ENCODE results near the gene PLAAT5.

PLAAT5 gene

DNA sequence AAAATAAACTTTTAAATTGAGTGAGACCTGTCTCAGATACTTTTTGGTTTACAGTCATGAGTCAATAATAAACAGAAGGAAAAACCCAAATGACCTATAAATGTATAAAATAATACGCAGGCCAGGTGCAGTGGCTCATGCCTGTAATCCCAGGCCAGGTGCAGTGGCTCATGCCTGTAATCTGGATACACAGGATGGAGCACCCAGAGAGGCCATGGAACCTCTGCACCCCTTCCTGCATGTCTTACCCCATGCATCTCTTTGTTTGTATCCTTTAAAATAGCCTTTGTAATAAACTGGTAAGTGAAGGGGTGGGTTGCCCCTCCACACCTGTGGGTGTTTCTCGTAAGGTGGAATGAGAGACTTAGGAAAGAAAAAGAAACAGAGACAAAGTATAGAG is 36.7 kb upstream of the PLAAT5 start:
- no peak overlapping the region for H3K27ac ChIP-seq
- no peak for DNase-seq
- intact Hi-C loops (cut with DNase I; ENCODE audit: low total_unique reads): no loop called here
- H3K9me3 ChIP-seq: peaks cover 0 to 4% (median 0%) of the 10 kb centered on the region in 3 donors
- TF ChIP-seq, protein P1, sequence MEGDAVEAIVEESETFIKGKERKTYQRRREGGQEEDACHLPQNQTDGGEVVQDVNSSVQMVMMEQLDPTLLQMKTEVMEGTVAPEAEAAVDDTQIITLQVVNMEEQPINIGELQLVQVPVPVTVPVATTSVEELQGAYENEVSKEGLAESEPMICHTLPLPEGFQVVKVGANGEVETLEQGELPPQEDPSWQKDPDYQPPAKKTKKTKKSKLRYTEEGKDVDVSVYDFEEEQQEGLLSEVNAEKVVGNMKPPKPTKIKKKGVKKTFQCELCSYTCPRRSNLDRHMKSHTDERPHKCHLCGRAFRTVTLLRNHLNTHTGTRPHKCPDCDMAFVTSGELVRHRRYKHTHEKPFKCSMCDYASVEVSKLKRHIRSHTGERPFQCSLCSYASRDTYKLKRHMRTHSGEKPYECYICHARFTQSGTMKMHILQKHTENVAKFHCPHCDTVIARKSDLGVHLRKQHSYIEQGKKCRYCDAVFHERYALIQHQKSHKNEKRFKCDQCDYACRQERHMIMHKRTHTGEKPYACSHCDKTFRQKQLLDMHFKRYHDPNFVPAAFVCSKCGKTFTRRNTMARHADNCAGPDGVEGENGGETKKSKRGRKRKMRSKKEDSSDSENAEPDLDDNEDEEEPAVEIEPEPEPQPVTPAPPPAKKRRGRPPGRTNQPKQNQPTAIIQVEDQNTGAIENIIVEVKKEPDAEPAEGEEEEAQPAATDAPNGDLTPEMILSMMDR (IDR thresholded peaks at IDR 0.05): no peak
- H3K4me1 ChIP-seq: peaks cover 0 to 13% (median 10%) of the 10 kb centered on the region in 4 donors
- peaks cover 0 to 2% of the 10 kb centered on the region in 2 donors for H3K27me3 ChIP-seq
- H3K4me3 ChIP-seq: no peak overlapping the region
- no peaks in the 10 kb centered on the region for H3K36me3 ChIP-seq

DNA sequence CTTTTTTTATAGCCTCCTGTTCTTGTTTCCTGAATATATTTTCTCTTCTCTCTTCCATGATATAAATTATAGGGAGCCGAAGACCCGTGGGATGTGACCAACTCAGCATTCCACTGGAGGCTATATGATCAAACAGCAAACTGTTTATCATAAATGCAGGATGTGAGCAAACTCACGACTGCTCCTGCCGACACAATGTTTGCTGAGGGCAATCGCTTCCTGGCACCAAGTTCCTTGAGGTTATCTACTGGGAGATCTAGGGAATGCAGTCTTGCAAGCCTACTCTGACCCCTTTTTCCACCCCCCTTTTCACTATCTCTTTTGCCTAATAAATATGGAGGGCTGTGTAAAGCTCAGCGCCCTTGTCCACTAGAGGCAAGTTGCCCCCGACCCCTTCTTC is 32.2 kb upstream of the PLAAT5 start:
- H3K36me3 ChIP-seq: no peaks in the 10 kb centered on the region
- DNase-seq: no peak
- TF ChIP-seq, protein P1 (IDR thresholded peaks at IDR 0.05): no peak
- H3K4me1 ChIP-seq: no peaks in the 10 kb centered on the region
- H3K9me3 ChIP-seq: peaks cover 0 to 4% (median 0%) of the 10 kb centered on the region in 3 donors
- peaks cover 0 to 2% of the 10 kb centered on the region in 2 donors for H3K27me3 ChIP-seq
- H3K4me3 ChIP-seq: no peak overlapping the region
- intact Hi-C loops (cut with DNase I; ENCODE audit: low total_unique reads): no loop called here
- H3K27ac ChIP-seq: no peak overlapping the region

DNA sequence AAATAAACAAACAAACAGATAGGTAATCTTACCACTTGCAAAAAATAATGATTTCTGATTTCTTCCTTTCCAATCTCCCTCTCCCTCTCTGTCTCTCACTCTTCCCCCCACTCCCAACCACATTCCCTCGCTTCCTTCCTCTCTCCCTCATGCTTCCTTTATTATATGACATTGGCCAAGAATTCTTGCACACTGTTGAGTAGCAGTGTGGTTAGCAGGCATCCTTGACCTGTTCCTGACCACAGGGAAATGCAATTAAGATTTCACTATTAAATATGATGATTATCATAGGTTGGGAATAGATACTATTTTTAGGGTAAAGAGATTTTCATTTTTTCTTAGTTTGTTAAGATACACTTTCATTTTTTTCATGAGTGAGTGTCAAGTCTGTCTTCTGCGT is 30.9 kb upstream of the PLAAT5 start:
- no peak for DNase-seq
- intact Hi-C loops (cut with DNase I; ENCODE audit: low total_unique reads): no loop called here
- Histone ChIP-seq H3K4me3 (no peak overlapping the region), H3K27me3 (peaks cover 0 to 2% of the 10 kb centered on the region in 2 donors), H3K9me3 (peaks cover 0 to 4% (median 0%) of the 10 kb centered on the region in 3 donors), H3K4me1 (no peaks in the 10 kb centered on the region), H3K27ac (no peak overlapping the region), H3K36me3 (no peaks in the 10 kb centered on the region)
- TF ChIP-seq, protein P1 (IDR thresholded peaks at IDR 0.05): no peak

DNA sequence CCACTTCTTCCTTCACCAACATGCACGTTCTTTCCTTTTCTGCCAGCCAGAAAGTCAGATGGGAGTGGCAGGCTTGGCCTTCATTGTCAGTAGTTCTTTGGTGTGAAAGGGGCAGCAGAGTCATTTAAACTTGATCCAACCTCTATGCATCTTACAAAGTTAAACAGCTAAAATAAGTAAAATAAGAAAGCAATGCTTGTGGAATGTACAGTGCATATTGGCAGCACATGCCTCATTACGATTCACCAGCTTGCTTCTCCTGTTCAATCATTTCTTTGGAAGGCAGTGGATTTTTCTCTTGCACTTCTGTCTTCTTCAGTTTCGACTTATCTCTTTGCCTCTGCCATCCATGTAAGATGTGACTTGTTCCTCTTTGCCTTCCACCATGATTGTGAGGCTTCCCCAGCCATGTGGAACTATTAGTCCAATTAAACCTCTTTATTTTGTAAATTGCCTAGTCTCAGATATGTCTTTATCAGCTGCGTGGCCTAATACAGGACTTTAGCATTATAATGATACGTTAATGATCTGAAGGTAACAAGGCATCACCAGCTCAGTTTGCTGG is 29.7 kb upstream of the PLAAT5 start:
- H3K27ac ChIP-seq: no peak overlapping the region
- intact Hi-C loops (cut with DNase I; ENCODE audit: low total_unique reads): no loop called here

DNA sequence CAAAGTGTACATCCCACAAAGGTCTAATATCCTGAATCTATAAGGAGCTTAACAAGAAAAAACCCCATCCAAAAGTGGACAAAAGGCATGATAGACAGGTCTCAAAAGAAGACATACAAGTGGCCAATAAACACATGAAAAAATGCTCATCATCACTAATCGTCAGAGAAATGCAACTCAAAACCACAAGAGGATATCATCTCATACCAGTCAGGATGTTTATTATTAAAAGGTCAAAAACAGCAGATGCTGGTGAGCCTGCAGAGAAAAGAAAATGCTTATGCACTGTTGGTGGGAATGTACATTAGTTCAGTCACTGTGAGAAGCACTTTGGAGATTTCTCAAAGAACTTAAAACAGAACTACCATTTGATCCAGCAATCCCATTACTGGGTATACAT is 27.6 kb upstream of the PLAAT5 start:
- H3K4me1 ChIP-seq: no peaks in the 10 kb centered on the region
- TF ChIP-seq, protein P1 (IDR thresholded peaks at IDR 0.05): no peak
- intact Hi-C loops (cut with DNase I; ENCODE audit: low total_unique reads): no loop called here
- H3K4me3 ChIP-seq: no peak overlapping the region
- H3K27me3 ChIP-seq: no peaks in the 10 kb centered on the region
- DNase-seq: no peak
- H3K27ac ChIP-seq: no peak overlapping the region
- H3K9me3 ChIP-seq: peaks cover 0 to 4% (median 0%) of the 10 kb centered on the region in 3 donors
- no peaks in the 10 kb centered on the region for H3K36me3 ChIP-seq

More for the DNA sequence above, 29.7 kb upstream of the PLAAT5 start:
- no peaks in the 10 kb centered on the region for H3K4me1 ChIP-seq
- DNase-seq: no peak
- H3K4me3 ChIP-seq: no peak overlapping the region
- peaks cover 0 to 4% (median 0%) of the 10 kb centered on the region in 3 donors for H3K9me3 ChIP-seq
- H3K36me3 ChIP-seq: no peaks in the 10 kb centered on the region
- H3K27me3 ChIP-seq: peaks cover 0 to 2% of the 10 kb centered on the region in 2 donors
- TF ChIP-seq, protein P1 (IDR thresholded peaks at IDR 0.05): no peak

DNA sequence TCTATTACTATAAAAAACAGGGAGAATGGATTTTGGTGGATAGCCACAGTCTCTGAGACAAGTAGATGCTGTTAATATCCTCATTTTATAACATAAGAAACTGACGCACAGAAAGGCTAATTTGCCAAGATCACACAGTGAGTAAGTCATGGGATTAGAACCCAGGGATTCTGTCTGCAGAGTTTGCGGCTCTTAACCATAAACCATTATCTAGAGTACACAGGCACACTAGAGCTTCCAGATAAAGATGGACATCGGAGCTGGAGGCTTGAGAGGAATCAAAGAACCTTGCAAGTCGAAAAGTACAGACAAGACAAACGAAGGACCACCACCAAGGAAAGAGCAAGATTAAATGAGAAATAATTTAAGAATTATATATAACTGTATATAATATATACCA is 26.2 kb upstream of the PLAAT5 start:
- Histone ChIP-seq H3K4me3 (no peak overlapping the region), H3K36me3 (no peaks in the 10 kb centered on the region), H3K9me3 (no peaks in the 10 kb centered on the region), H3K27ac (no peak overlapping the region), H3K27me3 (no peaks in the 10 kb centered on the region), H3K4me1 (no peaks in the 10 kb centered on the region)
- TF ChIP-seq, protein P1 (IDR thresholded peaks at IDR 0.05): no peak
- no peak for DNase-seq
- intact Hi-C loops (cut with DNase I; ENCODE audit: low total_unique reads): no loop called here

All from tibial artery (tissue), 4 donors.